ENCODE measurements around the gene CMYA5. TPM values are rescaled to one million over a fixed set of nuclear protein-coding genes. Genes with fewer than 3 reads are reported as not detected.

CMYA5 gene
- 0.13 and 0.15 TPM in 2 replicates for total RNA-seq (2014; rRNA removed; shearing (Covaris generic))
- total RNA-seq (2022) = 0.13 and 0.21 TPM in 2 replicates
- Bru-seq, nascent RNA = percentile 26 among the genes with signal in this experiment
- percentile 38 among the genes with signal in this experiment for BruChase-seq, experiment 1, labeled RNA remaining after a 6-hour chase
- BruChase-seq, experiment 2, labeled RNA remaining after a 2-hour chase = percentile 45 among the genes with signal in this experiment
- long read RNA-seq = 0 reads

DNA sequence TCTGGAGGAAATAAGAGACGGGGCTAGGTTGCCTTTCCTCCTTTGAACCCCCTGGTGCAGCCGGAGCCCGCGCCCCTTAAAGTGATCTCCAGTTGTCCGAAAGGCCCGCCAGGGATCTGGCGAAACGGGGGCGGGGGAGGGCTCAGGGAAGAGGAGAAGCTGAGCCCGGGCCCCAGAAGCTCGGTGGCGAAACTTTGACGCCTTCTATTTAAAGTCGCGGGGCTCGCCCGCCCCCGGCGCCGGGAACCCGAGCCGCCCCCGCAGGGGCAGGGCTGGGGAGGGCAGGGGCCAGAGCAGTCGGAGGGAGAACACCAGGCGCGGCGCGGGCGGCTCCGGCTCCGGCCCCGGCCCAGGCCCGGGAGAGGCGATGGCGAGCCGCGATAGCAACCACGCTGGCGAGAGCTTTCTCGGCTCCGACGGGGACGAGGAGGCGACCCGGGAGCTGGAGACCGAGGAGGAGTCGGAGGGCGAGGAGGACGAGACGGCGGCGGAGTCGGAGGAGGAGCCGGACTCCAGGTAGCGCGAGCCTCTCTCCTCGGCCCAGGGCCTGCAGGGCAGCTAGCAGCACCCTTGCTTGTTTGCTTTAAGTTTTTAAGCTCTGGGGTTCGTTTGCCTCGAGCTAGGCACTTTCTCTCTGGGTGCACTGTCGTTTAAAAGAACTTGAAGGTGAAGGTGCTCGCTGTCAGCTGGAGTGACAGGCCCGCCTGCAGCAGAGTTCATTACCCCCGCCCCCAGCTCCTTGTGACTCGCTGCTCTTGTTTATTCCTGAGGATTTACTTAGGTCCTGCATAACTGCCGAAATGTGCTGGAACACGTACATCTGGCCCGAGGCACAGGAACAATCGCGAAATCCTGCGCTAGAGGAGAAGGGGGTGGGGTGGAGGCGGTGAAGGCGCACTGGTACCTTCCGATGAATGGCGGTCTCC, at the start of gene CMYA5:
TSS of gene CMYA5 (plus strand) at position 296 of the 926 bp plus-strand sequence. CDS start at position 368, 72 bp downstream.
- Histone ChIP-seq H3K79me2 (ENCODE audit: insufficient read depth, low read depth, low read length) (no peaks in the 10 kb centered on the region), H4K20me1 (ENCODE audit: insufficient read depth, low read length) (no peaks in the 10 kb centered on the region), H3K27ac (ENCODE audit: low read depth, low read length, poor library complexity, severe bottlenecking) (no peak within 1 kb of the TSS), H2AFZ (ENCODE audit: low read length) (no peak within 1 kb of the TSS), H3K4me1 (ENCODE audit: insufficient read depth, low read length, poor library complexity, severe bottlenecking) (no peaks in the 10 kb centered on the region), H3K36me3 (ENCODE audit: insufficient read depth, low read length) (peaks cover 33% of the 10 kb centered on the region), H3K9me3 (ENCODE audit: low read length) (no peaks in the 10 kb centered on the region), H3K4me3 (ENCODE audit: low read depth, low read length, poor library complexity, severe bottlenecking) (no peak within 1 kb of the TSS), H3K4me2 (ENCODE audit: low read length) (no peak within 1 kb of the TSS), H3K9me2 (ENCODE audit: insufficient read depth, low read length) (no peaks in the 10 kb centered on the region)
- ChIA-PET POLR2A (interaction anchor here (0.6 to 1.5 kb wide), 4 partner anchors 11 to 47 kb away, joined by 3 to 6 read pairs (median 4); no protein-coding TSS in a partner anchor), CTCF (ENCODE audit: unreplicated experiment) (interaction anchor here (0.6 kb wide), 1 partner anchor 256 kb away, joined by 6 read pairs; no protein-coding TSS in a partner anchor)
- intact Hi-C loops (cut with micrococcal nuclease; ENCODE audit: unreplicated experiment) = no loop called here
- no TSS peak for BruUV-seq (replicated peaks)
- DNase-seq (ENCODE audit: low spot score) = no peak
- TF ChIP-seq EZH2phosphoT487 (IDR thresholded peaks at IDR 0.05; ENCODE audit: borderline replicate concordance, low read depth, low read length) = no peak
- TF ChIP-seq, protein P1, sequence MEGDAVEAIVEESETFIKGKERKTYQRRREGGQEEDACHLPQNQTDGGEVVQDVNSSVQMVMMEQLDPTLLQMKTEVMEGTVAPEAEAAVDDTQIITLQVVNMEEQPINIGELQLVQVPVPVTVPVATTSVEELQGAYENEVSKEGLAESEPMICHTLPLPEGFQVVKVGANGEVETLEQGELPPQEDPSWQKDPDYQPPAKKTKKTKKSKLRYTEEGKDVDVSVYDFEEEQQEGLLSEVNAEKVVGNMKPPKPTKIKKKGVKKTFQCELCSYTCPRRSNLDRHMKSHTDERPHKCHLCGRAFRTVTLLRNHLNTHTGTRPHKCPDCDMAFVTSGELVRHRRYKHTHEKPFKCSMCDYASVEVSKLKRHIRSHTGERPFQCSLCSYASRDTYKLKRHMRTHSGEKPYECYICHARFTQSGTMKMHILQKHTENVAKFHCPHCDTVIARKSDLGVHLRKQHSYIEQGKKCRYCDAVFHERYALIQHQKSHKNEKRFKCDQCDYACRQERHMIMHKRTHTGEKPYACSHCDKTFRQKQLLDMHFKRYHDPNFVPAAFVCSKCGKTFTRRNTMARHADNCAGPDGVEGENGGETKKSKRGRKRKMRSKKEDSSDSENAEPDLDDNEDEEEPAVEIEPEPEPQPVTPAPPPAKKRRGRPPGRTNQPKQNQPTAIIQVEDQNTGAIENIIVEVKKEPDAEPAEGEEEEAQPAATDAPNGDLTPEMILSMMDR (conservative IDR thresholded peaks at IDR 0.05; ENCODE audit: low read length) = no peak

DNA sequence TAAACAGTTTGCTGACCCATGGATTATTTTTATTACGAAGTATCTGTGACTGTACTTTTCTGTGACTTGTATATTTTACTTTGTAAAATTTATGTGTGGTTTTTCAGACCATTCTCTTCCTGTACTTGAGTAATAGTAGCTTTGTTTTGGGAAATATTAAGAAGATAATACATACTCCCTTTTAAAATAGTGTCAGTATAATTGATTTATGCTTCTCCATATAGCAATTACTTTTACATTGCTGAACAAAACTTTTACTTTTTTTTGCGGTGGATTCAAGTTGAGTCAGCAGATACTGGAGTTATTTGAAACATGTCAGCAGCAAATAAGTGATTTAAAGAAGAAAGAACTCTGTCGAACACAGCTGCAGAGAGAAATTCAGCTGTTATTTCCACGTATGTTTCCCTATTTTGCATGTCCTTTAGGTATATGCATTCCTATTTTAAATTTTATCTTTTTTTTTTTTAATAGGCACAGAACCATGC, 49.0 kb upstream of the CMYA5 start:
- POLR2A ChIA-PET = interaction anchor here (0.6 kb wide), 1 partner anchor 390 kb away, joined by 3 read pairs; no protein-coding TSS in a partner anchor
- Histone ChIP-seq H3K4me2 (ENCODE audit: low read length) (no peak overlapping the region), H4K20me1 (ENCODE audit: insufficient read depth, low read length) (no peaks in the 10 kb centered on the region), H3K9me2 (ENCODE audit: insufficient read depth, low read length) (no peaks in the 10 kb centered on the region), H3K27ac (ENCODE audit: low read depth, low read length, poor library complexity, severe bottlenecking) (no peak overlapping the region), H3K9me3 (ENCODE audit: low read length) (no peaks in the 10 kb centered on the region), H3K4me3 (ENCODE audit: low read depth, low read length, poor library complexity, severe bottlenecking) (no peak overlapping the region), H3K36me3 (ENCODE audit: insufficient read depth, low read length) (peaks cover 87% of the 10 kb centered on the region), H2AFZ (ENCODE audit: low read length) (no peak overlapping the region), H3K4me1 (ENCODE audit: insufficient read depth, low read length, poor library complexity, severe bottlenecking) (no peaks in the 10 kb centered on the region), H3K79me2 (ENCODE audit: insufficient read depth, low read depth, low read length) (no peaks in the 10 kb centered on the region)
- CTCF ChIA-PET (ENCODE audit: unreplicated experiment) = no interaction called here
- no peak for DNase-seq (ENCODE audit: low spot score)
- BruUV-seq (replicated peaks) = no TSS peak
- TF ChIP-seq EZH2phosphoT487 (IDR thresholded peaks at IDR 0.05; ENCODE audit: borderline replicate concordance, low read depth, low read length) = no peak
- intact Hi-C loops (cut with micrococcal nuclease; ENCODE audit: unreplicated experiment) = no loop called here

DNA sequence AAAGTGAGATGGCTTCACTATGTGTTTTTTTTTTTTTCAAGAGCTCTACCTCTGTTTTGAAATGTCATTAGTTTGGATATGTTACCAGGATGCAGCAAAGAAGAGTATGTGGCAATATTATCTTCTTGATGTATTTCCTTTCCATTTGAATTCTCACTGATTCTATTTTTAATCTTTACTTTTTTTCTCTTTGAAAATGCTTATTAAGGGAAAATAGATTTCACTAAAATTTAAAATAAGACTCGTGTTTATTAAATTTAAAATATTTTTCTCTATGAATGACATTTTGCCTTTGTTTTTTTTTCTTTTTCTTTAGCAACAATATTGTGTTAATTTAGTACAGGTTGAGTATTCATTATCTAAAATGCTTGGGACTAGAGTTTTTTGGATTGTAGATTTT, 48.2 kb upstream of the CMYA5 start:
- Histone ChIP-seq H3K27ac (ENCODE audit: low read depth, low read length, poor library complexity, severe bottlenecking) (no peak overlapping the region), H3K79me2 (ENCODE audit: insufficient read depth, low read depth, low read length) (no peaks in the 10 kb centered on the region), H3K9me2 (ENCODE audit: insufficient read depth, low read length) (no peaks in the 10 kb centered on the region), H3K36me3 (ENCODE audit: insufficient read depth, low read length) (peaks cover 93% of the 10 kb centered on the region), H3K4me2 (ENCODE audit: low read length) (no peak overlapping the region), H3K4me1 (ENCODE audit: insufficient read depth, low read length, poor library complexity, severe bottlenecking) (no peaks in the 10 kb centered on the region), H2AFZ (ENCODE audit: low read length) (no peak overlapping the region), H3K9me3 (ENCODE audit: low read length) (no peaks in the 10 kb centered on the region), H4K20me1 (ENCODE audit: insufficient read depth, low read length) (no peaks in the 10 kb centered on the region), H3K4me3 (ENCODE audit: low read depth, low read length, poor library complexity, severe bottlenecking) (no peak overlapping the region)
- ChIA-PET POLR2A (interaction anchor here (0.7 to 4.3 kb wide), 4 partner anchors 19 to 57 kb away, joined by 3 to 16 read pairs (median 4); no protein-coding TSS in a partner anchor), CTCF (ENCODE audit: unreplicated experiment) (no interaction called here)
- BruUV-seq (replicated peaks) = no TSS peak
- intact Hi-C loops (cut with micrococcal nuclease; ENCODE audit: unreplicated experiment) = no loop called here
- no peak for TF ChIP-seq EZH2phosphoT487 (IDR thresholded peaks at IDR 0.05; ENCODE audit: borderline replicate concordance, low read depth, low read length)
- TF ChIP-seq, protein P1 (conservative IDR thresholded peaks at IDR 0.05; ENCODE audit: low read length) = no peak
- no peak for DNase-seq (ENCODE audit: low spot score)
